ENCODE measurements around the gene GNB1L. TPM values are rescaled to one million over a fixed set of nuclear protein-coding genes. Genes with fewer than 3 reads are reported as not detected.

The GNB1L gene
- polyA plus RNA-seq, 1 donor = 4.2 TPM

DNA sequence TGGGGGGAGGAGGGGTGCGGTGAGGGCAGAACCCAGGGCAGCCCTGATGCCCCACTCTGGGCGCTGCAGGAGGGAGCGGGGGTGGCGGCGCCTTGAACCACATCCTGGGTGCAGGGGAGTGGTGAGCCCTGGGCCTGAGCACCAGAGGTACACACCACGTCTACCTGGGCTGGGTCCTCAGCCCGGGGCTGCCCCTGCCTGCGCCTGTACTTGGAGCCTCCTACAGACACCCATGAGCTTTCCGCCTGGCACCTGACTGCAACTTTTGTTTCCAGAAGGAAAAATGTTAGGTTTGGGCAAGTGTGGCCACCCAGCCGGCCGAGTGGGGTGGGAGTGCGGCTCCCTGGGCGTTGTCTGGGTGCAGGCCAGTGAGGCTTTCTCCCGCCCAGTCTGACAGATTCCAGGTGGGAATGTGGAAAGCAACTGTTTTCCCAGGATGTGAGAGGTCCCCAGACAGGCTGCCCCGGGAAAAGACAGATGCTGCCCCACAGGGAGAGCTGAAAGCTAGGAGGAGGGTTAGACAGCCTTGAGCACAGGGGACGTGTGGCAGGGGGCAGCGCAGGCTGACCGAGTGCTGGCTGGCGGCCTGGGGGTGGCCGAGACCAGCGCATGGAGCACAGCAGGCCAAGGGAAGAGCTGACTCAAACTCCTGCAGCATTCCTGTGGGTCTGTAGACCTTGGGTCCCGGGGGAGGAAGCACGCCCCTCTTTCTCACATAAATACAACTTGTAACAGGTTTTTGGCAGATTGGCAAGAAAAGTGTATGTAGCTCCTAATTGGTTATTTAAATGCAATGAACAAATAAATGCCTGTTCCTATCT lies 44.1 kb downstream of the GNB1L start:
- DNase-seq = no peak

DNA sequence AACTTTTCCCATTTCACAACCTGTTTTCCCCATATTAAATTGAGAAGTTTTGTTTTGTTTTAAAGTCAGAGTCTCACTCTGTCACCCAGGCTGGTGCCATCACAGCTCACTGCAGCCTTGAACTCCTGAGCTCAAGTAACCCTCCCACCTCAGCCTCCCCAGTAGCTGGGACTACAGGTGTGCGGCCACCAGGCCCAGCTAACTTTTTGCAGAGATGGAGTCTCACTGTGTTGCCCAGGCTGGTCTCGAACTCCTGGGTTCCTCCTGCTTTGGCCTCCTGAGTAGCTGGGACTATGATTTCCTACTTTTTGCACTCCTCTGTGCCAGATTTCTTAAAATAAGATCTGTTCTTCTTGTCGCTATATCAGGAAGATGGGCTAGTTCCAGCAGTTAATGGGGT lies 44.9 kb downstream of the GNB1L start:
- DNase-seq = no peak

DNA sequence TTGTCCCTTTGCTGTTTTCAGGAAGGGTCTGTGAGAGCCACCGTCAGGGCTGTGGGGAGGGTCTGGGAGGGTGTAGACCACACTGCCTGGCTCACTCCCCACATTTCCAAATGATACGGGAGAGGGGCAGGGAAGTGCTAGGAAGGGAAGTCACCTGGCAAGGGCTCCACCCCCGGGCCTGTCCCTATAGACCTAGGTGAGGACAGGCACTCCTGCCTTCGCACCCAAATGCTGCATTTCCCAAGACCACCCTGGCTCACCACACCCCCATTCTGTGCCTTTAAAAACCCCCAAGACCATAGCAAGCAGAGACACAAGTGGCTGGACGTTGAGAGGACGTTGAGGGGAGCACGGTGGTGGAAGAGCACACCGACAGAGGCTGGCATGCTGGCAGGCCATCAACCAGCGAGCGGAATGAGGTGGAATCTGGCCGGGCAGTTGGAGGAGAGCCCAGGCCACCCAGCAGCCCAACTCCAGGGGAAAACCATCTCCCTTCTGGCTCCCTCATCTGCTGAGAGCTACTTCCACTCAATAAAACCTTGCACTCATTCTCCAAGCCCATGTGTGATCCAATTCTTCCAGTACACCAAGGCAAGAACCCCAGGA lies 45.7 kb downstream of the GNB1L start:
- no peak for DNase-seq

DNA sequence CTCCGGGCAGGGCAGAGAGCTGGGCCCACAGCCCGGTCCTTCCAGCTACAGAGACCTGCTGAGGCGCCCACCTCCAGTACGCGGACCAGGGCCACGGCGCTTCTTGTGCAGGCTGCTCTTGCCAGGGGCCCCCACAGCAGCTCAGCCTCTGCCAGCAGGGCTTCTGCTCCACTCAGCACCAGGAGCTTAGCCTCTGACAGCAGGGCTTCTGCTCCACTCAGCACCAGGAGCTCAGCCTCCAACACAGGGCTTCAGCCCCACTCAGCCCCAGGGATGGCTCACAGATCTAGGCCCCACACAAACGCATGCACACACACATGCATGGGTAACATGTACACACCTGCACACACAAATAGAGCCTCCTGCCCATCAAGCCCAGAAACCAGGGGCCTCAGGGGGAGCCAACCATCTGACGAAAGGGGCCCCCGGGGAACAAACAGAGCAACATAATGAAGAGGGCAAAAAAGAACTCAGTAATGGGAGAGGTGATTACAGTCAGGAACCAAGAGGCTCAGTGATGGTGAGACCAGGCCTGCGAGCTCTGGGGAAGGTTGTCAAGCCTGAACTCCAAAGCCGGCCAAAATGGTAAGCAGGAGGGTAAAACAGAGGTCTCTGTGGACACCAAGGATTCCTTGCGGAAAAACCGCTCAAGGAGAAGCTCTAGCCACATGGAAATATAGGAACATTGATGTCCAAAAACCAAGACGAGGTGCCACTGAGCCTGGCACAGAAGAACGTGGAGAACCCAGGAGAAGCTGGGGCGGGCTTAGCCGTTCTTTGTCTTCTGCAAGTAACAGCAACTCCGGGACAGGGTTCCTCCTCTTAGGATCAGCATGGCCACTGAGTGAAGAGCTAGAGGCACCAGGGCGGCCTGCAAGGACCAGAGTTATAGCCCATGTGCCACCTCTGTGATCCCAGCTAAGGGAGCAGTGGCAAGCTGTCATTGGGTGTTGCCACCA lies 46.5 kb downstream of the GNB1L start:
- DNase-seq = no peak

DNA sequence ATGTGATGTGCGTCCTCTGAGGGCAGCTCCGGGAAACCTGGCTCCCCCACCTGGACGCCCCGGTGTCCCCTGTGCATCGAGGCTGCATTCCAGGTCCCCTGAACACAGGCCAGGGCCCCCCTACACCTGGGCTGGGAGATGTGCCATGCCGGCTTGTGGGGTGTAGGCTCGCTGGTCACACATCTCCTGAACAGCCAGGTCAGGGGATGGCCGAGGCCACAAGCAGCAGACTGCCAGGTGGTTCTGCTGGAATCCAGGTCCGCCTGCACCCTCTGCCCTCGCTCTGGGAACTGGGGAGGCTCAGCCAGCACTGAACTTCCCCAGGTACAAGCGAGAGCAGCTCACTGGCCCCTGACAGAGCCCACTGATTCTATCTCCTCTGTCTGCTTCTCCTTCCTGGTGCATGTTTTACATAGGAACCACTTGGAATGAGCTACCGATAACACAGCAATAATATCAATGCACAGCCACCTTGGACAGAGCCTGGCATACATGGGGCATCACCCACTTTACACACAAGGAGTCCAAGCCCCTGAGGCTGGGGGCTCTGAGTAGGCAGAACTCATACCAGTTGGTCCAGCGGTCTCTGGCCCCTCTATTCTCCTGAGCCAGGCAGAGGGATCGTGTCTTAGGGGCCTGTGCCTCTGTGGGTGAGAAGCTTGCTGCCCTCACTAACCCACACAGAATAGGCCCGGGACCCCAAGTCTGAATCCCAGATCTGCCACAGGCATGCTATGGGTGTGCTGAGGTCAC lies 47.3 kb downstream of the GNB1L start:
- no peak for DNase-seq

DNA sequence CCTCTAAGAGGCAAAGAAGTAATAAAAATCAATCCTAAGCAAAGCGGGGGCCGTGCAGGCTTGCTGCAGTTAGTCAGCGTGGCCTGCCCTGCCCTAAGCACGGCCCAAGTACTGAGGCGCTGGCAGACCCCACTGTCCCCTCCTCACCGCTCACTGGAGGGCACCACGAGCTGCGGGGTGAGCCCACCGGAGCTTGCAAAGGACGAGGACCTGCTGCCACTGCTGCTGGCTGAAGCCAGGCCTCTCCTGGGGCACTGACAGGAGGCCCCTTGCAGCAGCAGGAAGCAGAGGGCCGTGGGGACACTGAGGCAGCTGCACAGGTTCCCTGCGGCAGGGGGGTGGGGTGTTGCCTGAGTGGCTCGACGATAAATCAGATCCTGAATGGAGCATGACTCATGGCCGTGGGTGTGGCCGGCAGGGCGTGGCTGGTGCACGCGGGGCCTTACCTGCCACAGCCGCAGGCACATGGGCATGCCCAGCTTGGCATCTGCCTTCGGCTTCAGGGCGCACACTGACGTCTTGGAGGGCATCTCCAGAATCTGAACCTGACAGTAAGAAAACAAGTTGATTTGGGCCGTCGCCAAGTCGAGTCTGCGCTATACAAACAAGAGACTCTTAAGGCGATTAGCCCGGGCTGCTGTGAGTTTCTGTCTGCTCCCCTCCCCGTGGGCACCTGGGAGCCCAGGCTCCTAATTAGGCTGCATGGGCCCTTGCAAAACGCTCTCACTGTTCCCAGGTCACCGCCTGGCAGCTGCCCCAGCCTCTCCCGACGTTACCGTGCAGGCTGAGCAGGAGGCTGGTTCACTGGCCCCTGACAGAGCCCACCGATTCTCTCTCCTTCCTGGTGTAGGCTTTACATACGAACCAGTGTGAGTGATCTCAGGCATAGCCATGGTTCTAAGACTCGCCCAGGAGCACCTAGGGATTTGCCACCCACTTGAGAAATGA lies 48.2 kb downstream of the GNB1L start:
- no peak for DNase-seq

DNA sequence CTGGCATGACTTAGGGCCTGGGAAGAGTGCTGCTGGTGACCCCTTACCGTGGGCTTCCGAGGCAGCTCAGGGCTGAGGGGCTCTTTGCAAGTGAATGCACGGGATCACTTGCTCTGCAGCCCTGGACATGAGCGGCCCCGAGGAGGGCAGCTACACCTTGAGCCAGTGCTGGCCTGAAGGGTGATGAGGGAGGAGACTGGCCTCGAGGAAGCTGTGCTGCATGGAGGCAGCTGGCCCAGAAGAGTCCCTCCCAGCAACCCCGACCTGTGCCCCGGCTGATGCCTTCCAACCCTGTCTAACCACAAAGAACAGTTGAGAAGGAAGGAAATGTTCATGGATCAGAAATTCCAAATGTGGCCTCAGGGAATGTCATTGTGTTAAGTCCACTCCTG lies 48.9 kb downstream of the GNB1L start:
- DNase-seq = no peak

DNA sequence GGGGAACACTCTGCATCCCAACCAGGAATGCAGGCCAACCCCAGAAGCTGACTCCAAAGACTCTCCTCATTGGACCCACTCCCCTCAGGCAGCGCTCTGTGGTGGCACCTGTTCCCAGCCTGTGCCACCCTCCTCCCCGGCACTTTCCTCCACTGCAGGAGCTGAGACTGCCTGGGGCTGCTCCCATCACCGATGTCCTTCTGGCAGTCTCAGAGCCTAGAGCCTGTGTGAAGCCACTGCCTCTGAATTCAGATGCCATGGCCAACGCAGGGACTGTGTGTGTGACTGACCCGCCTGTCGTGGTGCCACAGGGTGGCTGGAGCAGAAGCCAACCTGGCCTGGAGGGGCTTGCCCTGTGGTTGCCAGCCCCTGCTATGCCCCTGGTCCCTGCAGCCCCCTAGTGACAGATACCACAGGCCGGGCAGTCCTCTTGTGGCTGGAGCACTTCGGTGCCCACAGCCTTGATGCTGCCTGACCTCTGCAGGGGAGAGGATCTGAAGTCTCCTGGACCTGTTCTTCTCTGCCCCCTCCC lies 50.9 kb downstream of the GNB1L start:
- DNase-seq = no peak

DNA sequence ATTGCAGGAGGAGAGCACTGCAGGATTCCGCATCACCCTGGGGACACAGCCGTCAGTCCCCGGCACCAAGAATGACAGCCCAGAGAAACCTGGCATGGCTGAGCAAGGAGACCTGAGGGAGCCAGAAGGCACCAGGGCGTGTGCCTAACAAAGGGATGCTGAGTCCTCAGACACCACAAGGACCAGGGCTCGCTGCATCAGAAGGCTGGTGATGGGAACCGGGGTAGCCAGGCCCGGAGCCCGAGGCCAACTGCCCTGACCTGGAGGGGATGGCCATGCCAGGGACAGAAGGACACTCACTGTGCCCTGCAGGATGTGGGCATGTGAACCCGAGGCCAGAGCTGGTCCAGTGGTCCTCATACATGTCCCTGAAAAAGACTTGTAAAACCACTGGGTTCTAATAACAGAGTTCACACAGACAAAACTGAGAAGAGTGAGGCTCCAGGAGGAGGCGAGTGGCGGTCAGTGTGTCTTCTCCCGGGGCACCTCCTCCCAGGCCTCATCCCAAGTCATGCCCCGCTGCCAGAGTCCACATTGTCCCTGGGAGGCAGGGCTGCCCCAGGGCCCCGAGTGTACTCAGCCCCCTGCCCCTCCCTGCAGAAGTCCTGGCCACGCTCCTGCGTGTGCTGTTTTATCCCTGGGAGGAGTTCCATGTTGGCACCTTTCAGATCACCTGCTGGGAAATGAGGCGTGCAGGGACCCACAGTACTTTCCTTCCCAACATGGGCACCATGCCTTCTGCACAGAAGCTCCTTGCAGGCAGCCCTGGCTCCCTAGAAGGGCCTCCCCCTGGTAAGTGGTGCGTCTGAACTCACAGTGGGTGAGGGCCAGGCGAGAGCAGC lies 51.6 kb downstream of the GNB1L start:
- no peak for DNase-seq

DNA sequence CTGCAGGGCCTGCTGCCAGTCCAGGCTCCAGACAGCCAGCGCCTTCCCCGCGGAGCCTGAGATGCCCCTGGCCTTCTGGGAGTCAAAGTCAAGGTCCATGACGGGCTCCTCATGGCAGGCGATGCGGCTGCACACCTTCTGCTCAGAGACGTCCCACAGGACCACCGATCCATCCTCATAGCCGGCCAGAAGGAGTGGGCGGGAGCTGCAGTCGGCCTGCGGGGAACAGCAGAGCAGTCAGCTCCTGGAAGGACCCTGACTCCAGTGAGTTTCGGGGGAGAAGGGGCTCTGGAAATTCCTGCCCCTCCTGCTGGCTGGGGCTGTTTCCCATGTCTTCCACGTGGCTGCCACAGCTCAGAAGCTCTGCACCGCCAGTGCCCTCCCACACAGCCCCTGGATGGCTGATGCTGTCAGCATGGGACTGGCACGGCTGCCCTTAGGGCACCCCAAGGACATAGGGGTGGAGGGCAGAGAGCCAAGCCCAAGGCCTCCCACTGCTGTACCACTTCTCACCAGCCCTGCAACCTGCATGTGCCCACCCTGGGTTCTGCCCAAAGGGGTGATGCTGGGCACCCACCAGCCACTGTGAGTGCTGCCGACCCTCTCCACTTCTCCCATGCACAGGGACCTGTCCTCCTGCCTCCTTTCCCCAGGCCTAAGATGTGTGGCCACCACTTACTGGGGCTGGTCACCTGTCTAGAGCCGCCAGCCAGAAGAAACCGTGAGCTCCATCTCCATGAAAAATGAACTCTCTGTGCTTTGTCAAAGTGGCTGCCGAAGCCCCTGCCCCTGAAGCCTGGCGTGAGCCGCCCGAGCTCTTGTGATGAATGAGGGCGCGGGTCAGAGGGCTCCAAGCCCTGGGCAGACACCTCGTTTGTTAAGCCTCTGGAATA lies 52.4 kb downstream of the GNB1L start:
- DNase-seq = no peak

DNA sequence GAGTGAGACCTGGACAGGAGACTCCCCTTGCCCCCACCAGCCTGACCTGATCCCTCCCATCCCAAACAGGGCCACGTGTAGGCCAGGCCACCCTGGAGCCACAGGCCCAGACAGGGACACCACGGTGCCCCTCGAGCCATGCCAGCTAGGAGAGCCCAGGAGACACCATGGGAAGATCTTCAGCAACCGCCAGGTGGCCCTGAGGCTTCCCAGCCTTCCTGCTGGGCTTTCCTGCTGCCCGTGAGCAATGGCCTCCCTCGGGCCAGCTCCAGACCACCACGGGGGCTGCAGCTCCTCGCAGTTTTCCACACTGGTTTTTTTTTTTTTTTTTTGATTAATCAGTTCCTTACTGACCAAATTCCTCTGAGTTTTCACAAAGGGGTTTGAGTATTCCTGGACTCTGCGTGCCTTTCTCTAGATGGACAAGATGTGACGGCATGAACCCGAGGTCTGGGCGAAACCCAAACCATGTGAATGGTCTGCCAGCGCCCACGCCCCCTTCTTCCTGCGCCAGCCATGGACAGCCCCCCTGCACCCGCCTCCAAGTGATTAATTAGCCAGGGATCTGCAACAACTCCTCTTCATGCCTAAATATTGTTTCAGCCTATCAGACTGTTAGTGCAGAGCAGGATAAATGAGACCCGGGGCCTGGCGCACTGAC lies 53.2 kb downstream of the GNB1L start:
- DNase-seq = no peak

DNA sequence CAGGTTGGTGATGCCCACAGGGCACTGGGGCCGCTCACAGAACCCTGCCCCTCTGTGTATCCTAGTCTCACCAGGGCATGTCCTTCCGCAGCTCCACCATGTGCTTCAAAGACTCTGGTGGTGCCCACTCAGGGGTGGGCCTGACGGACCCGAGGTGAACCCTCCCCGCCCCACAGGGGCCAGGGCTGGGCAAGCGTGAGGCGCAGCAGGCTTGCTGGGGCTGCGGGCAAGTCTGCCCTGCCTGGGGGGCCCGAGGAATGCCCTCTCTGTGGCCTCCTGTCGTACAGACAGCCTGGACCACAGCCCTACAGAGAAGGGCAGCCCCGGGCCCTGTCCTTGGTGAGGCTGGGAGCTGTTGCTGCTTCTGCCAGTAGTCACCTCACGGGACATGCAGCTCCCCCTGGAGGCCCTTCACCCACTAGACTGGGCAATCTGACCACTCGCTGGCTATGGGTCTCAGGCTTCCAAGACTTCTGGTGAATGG lies 53.9 kb downstream of the GNB1L start:
- DNase-seq = no peak

DNA sequence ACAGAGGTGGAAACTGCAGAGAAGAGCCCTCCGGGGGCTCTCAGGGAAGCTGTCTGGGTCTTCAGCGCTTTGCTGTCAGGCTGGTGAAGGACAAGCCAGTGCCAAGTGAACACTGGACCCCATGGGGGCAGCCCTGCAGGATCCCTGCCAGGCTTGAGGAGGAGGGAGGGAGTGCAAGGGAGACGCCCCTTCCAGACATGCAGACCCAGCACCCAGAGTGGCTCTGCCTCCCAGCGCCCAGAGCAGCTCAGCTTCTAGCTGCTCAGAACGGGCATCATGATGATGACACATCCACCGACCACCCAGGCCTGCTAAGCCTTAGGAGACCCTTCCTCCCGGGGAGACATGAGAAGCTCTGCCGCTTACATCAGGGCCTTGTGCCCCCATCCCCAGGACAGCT lies 54.4 kb downstream of the GNB1L start:
- no peak for DNase-seq

DNA sequence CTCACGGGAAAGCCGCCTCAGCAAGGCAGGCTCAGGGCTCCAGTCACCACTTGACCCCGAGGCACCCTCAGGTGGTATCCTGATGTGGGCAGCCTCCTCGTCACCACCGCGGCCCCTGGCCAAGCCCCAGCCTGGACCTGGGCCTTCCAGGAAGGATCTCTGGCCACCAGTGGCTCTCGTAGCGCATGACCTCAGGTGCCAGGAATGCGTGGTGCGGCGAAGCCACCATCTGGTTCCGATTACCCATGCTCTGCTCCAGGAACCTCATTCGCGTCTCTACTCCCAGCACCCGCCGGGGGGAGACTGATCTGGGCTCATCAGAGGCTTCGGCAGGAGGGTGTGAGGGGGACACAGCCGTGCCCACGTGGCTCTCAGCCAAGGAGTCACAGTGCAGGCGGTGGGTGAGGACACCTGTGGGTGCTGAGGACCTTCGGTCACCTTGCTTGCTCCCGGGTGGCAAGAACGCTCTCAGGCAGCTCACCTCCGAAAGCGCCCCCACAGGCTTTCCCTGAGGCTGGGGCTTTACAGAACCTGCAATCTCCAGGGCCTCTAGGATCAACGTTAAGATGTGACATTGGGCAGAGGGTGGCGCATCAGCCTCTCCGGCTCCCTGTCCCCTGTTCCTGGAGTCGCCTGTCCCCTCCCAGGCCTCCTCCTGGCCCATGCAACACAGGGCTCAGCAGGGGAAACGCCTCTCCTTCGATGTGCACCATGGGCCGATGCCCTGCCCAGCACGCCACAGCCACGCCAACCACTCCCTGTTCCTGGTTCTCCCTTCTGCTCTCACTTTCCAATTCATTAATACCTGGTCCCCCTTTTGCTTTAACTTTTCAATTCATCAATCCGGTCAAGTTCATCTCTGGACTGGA lies 55.1 kb downstream of the GNB1L start:
- no peak for DNase-seq

DNA sequence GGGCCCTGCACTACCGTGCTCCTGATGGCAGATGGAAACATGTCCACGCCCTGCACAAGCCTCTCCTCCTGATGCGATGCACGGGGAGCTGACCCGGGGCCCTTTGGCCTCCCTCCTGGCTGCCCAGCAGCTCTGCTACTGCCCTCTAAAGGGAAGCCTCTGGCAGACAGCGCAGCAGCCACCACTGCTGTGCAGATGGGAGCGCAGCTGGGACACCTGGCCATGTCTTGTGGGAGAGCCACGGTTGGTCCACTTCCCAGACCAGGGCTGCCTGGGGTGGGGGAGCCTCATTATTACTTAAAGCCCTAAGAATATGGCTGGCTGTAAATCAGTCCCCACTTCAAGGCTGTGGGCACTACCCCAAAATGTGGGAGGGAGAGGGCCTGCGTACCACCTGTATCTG lies 55.8 kb downstream of the GNB1L start:
- no peak for DNase-seq

DNA sequence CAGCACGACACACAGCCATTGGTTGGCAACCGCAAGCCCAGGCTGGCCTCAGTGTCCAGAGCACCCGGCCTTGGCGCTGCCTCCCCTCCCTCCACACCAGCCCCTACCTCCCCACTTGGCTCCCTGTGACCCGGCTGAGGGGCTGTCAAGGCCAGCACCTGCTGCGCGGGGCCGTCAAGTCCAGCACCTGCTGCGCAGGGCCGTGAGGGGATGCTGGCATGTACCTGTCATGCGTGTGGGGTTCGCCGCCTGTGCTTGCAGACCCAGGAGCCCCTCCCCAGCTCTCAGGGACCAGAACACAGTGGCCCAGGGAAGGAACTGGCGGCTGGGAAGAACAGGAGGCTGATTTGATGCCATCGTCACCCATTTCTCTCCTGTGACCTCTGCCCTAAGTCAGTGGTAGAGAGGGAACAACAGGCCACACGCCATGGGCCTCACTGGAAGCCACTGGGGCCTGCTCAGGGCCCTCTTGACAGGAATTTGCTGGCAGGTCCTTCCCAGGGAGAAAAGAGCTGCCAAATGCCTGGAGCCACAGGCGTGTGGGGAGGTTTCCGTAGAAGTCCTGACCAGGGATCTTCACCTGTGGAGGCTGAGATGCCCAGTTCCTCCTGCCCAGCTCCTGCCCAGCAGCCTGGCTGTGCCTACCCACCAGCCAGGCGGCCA lies 56.5 kb downstream of the GNB1L start:
- DNase-seq = no peak

Measured in left kidney (tissue), 2 donors.